NCI-H1105 (cell line): Measurements from ENCODE around the gene OR2B3.
"Not testable (repeated sequence)": the region's sequence is repeated elsewhere in the genome, so short reads cannot be mapped to it uniquely, and the experiment has no call there.

Experiments used
- DNase-seq: peaks from one replicate; lab custom pipeline; 2025; lab: John Stamatoyannopoulos, UW

The OR2B3 gene, protein sequence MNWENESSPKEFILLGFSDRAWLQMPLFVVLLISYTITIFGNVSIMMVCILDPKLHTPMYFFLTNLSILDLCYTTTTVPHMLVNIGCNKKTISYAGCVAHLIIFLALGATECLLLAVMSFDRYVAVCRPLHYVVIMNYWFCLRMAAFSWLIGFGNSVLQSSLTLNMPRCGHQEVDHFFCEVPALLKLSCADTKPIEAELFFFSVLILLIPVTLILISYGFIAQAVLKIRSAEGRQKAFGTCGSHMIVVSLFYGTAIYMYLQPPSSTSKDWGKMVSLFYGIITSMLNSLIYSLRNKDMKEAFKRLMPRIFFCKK

DNA sequence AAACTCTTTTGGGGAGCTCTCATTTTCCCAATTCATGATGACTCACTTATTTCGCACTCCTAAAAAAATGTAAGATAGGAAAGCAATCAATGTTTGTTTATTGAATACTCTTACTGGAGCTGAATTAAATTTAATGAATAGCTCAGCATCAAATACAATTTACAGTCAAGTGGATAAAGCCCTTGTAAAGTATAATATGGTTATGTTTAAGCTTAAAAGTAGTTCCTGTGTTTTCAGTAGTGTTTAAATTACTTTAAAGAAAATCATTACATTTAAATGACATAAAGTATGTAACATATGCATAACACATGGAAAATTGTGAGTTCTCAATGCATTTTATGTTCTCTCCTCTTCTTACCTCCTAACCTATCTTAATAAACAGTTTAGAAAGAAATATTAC is at the start of gene OR2B3:
Gene OR2B3 (minus strand): TSS at position 101 of the 400 bp plus-strand sequence. CDS start 65 bp downstream, at position 36.
- no peak for DNase-seq

DNA sequence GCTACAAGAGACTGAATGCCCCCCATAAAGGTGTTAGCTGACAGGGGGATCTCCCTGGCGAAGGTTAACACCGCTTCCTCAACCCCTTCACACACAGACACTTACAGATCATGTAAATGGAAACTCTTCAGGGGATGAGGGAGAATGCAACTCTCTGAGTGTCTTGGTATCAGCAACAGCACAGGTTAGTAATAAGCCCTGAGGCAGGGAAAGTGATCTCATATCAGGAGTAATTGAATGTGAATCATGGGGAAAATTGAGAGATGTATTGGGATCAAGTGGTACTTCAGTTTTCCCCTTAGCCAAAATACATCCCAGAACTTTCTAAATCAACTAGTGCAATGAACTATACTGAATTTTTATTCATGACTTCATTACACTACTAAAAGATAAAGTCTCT is 44.6 kb upstream of the OR2B3 start:
- no peak for DNase-seq

- DNase-seq = no peak
These were observed 43.5 kb upstream of the OR2B3 start for GRCh38 chr6:29130644-29131043.

GRCh38 chr6:29129326-29130012 is 42.4 kb upstream of the OR2B3 start:
- DNase-seq = no peak

DNA sequence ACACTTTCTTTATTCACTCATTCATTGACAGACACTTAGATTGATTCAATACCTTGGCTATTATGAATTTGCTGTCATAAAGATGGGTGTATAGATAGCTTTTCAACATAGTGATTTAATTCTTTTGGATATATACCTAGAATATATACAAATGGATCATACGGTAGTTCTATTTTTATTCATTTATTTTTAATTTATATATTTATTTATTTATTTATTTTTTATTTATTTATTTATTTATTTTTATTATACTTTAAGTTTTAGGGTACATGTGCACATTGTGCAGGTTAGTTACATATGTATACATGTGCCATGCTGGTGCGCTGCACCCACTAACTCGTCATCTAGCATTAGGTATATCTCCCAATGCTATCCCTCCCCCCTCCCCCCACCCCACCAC is 27.9 kb upstream of the OR2B3 start:
- DNase-seq = not testable (repeated sequence)

DNA sequence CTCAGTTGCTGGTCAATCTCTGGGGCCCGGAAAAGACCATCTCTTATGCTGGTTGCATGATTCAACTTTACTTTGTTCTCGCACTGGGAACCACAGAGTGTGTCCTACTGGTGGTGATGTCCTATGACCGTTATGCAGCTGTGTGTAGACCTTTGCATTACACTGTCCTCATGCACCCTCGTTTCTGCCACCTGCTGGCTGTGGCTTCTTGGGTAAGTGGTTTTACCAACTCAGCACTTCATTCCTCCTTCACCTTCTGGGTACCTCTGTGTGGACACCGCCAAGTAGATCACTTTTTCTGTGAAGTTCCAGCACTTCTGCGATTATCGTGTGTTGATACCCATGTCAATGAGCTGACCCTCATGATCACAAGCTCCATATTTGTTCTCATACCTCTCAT is 25.0 kb upstream of the OR2B3 start:
- DNase-seq = no peak

DNA sequence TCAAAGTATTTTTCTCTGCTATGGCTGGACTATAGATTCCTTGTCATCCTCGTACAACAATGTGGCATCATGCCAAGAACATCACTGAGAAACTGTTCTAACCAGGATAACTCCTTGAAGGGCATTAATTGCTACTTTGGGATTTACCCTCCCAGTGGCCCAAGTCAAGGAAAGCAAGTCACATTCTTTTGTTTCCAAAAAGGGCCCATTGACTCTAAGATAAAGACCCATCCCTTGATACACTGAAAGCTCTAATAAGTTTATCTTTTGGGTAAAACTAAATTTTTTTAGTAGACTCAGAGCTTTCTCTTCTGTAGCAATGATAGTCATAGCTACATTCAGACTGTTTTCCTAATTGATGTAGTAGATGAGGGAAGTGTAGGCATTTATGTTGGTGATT is 20.6 kb upstream of the OR2B3 start, which contains the start of gene OR2J3:
Gene OR2J3 (plus strand): TSS at position 301 of the 400 bp plus-strand sequence. CDS start 3,833 bp downstream, outside the sequence.
- no peak for DNase-seq

DNA sequence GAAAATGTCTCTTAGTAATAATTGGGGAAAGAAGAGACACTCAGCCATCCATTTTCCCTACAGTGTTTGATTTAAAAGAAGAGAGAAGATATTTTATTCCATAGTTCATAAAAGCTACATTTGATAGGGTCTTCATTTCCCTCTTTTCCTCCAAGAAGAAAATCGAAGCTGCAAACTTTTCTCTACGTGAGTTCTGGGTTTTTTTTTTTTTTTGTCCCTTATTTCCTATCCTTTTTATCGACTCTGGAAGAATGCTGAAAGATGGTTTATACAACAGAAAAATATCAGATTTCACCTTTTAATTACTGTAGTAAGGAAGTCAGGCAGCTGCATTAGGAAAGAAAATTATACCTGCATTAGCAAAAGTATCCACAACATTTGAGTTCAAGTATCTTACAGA is 12.1 kb upstream of the OR2B3 start, which contains the start of gene OR2J1:
Gene OR2J1 (plus strand): TSS at position 301 of the 400 bp plus-strand sequence. CDS start 1,453 bp downstream, outside the sequence.
- no peak for DNase-seq

- DNase-seq = no peak
These were observed 10.7 kb upstream of the OR2B3 start for GRCh38 chr6:29097803-29098202.

DNA sequence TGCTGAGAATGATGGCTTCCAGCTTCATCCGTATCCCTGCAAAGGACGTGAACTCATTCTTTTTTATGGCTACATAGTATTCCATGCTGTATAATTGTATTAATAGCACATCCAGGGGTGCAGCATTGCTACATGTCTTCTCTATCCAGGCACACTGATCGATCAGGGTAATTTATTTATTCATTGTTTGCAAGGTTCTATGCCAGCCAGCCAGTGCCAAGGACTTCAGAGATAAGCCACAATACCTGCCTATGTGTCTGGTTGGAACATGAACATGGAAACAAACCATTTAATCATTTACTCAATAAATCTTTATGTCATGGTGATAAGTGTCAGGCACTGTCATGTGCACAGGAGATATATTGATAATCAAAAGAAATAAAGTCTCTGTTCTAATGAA is 5.8 kb upstream of the OR2B3 start:
- DNase-seq = no peak

DNA sequence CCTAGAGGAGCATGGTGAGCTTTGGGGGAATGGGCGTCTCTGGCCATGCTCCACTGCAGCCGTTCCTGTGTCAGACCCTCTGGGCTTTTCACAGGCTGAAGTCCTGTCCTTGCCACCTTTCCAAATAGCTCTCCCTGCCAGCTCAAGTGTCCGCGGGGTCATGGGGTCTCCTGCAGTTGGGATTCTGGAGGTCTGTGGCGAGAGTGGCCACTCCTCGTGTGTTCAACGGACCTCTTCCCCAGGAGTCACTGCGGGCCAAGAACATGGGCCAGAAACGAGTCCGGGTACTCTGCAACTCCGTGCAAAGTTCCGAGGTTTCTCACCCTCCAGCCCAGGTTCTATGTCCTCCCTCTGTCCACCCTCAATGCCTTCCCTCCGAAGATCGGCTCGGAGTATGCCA is 4.7 kb downstream of the OR2B3 start:
- DNase-seq = no peak

DNA sequence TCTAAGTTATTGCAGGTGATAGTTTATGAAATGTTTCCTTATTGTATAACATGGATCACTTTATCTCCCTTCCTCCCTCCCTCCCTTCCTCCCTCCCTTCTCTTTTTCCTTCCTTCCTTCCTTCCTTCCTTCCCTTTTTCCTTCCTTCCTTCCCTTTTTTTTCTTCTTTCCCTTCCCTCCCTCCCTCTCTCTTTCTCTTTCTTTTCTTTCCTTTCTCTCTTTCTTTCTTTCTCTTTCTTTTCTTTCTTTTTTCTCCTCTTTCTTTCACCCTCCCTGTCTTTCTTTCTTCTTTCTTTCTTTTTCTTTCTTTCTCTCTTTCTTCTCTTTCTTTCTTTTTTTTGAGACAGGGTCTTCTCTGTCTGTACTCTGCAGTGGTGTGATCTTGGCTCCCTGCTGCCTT is 5.8 kb downstream of the OR2B3 start:
- no peak for DNase-seq

DNA sequence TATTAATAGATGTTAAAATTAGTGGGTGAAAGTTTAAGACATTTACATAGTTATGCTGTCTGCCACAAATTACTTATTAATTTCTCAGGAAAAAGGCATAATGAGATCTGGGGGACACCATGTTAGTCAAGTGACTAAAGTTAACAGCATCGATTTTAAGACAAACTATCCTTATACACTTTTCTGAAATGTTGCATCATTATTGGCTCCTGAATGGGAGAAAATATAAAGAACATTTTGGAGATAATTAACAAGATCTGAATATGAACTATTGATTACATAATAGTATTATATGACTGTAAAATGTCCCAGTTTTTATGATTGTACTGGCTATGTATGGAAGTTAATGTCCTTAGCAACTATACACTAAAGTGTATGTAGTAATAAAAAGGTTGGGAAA is 7.9 kb downstream of the OR2B3 start:
- no peak for DNase-seq

- DNase-seq = no peak
These were observed 15.0 kb downstream of the OR2B3 start for GRCh38 chr6:29071831-29072723.

GRCh38 chr6:29051680-29052079 is 35.4 kb downstream of the OR2B3 start:
- DNase-seq = no peak

- DNase-seq = no peak
These were observed 42.0 kb downstream of the OR2B3 start, which contains the start of gene OR2W1 for GRCh38 chr6:29045075-29045474. OR2W1 (minus strand) TSS chr6:29045175; CDS start chr6:29045175, 0 bp downstream.
